Heart right ventricle (tissue), 16 donors: ENCODE measurements around the gene HCRTR1. TPM values are rescaled to one million over a fixed set of nuclear protein-coding genes. Genes with fewer than 3 reads are reported as not detected.

Experiments
- ATAC-seq, 8 donors: fragments of 200-7000 bp; cut with Tn5 transposase; one replicate each; pipeline ENCODE4 v1.9.1; 2020; ENCODE audit warnings: mild to moderate bottlenecking in 8 of 8, moderate library complexity in 8 of 8, moderate number of reproducible peaks in 1 of 8
- DNase-seq, 2 donors: peaks; one replicate each; pipeline ENCODE4 v3.0.0-alpha.2; 2020
- H3K27ac ChIP-seq, 10 donors: fragments of 200-600 bp; sonication (generic) in 2 of 10; one replicate each; pipeline versions ENCODE4 v1.5.0 to v1.8.0; 2020 to 2022; ENCODE audit warnings: mild to moderate bottlenecking in 3 of 10
- H3K27me3 ChIP-seq, 7 donors: fragments of 200-600 bp; one replicate each; pipeline ENCODE4 v1.8.0; 2021 to 2022; ENCODE audit warnings: mild to moderate bottlenecking in 2 of 7
- H3K36me3 ChIP-seq, 9 donors: fragments of 200-600 bp; sonication (generic) in 1 of 9; one replicate each; pipeline versions ENCODE4 v1.5.0 to v1.8.0; 2020 to 2022; ENCODE audit warnings: mild to moderate bottlenecking in 2 of 9
- H3K4me1 ChIP-seq, 9 donors: fragments of 200-600 bp; sonication (generic) in 1 of 9; one replicate each; pipeline versions ENCODE4 v1.5.0 to v1.8.0; 2020 to 2022; ENCODE audit warnings: mild to moderate bottlenecking in 4 of 9
- H3K4me3 ChIP-seq, 10 donors: fragments of 200-600 bp; sonication (generic) in 2 of 10; one replicate each; pipeline versions ENCODE4 v1.5.0 to v1.8.0; 2020 to 2022; ENCODE audit warnings: mild to moderate bottlenecking in 7 of 10, moderate library complexity in 2 of 10
- H3K9me3 ChIP-seq, 11 donors: fragments of 200-600 bp in 10 of 11; sonication (generic) in 2 of 11; one replicate each; pipeline versions ENCODE4 v1.5.0 to v1.8.0; 2013 to 2022; ENCODE audit warnings: mild to moderate bottlenecking in 2 of 11, control low read depth in 1 of 11, moderate library complexity in 1 of 11
- WGBS, 2 donors: extraction: QIAGEN DNeasy Blood & Tissue Kit; methylation state at CpG; one replicate each; pipeline ENCODE4 v1.1.7; 2013; ENCODE audit warnings: inconsistent platforms in 1 of 2; 5-methylcytosine and 5-hydroxymethylcytosine counted together
- intact Hi-C, 10 donors: fragments of 100-400 bp; cut with DNase I; formaldehyde crosslinking; loops; one replicate each; pipeline versions ENCODE4 v1.11.1 to v1.14.2; 2022
- polyA plus RNA-seq, 2 donors: library from polyadenylated mRNA; stranded (reverse); fragments of 200-250 nt; gene quantifications; one replicate each; pipeline ENCODE4 v1.2.3, GENCODE V29; 2013
- total RNA-seq, 10 donors: library from RNA; stranded (reverse); fragmentation: NEBNext Ultra II Directional in 3 of 10; extraction: Animal tissue kit (Norgen Biotek cat#: 25700) in 3 of 10; gene quantifications; one replicate each; pipeline versions ENCODE4 v1.2.1 to v1.2.4, GENCODE V29; 2021 to 2023
- TF ChIP-seq, protein P1 (sequence below), 9 donors: fragments of 200-600 bp; sonication (generic) in 2 of 9; IDR thresholded peaks; one replicate each; pipeline versions ENCODE4 v1.5.0 to v1.8.0; 2021 to 2022; ENCODE audit warnings: antibody characterized with exemption in 9 of 9, mild to moderate bottlenecking in 5 of 9, moderate library complexity in 1 of 9
- donor health status: Arrhythmogenic right ventricular cardiomyopathy.
- donor health status: ischemic (EF 13 %, LVEDD 7.1; RV severe dilation, severe dysfunction).
- donor health status: healthy with polysubstance abuse.
- donor health status: DM: no; HTN: yes; CAD: no.
- donor health status: DM: no; HTN: no; CAD: no.
- donor health status: ischemic (EF 25% LVEDD 6.9; RV normal size, moderate dysfunction).
- donor health status: ischemic (EF 25% LVEDD 5.7; RV mildly dilated, moderate dysfunction).
- donor health status: healthy.
- donor health status: DM: yes; HTN: yes; CAD: no.
- donor health status: Ischemic cardiomyopathy.
- donor health status: ischemic (EF 35%, LVEDD 5.7; RV mildly dilated, moderate dysfunction).
- donor health status: nonischemic (EF 11% LVEDD 7.7; RV severe dilation, severe dysfunction).
- donor health status: DM: yes; HTN: yes; CAD: no.
- donor health status: PGD.
- donor health status: ischemic (EF 29% LVEDD 5.4; RV normal size, mild dysfunction).
- donor health status: nonischemic (EF 23%, LVEDD 6.1; RV moderate dilation, normal function).

The HCRTR1 gene
- total and polyA plus RNA-seq, 12 donors, result 0.17 to 1.5 (median 0.37) TPM; not detected in 4

DNA sequence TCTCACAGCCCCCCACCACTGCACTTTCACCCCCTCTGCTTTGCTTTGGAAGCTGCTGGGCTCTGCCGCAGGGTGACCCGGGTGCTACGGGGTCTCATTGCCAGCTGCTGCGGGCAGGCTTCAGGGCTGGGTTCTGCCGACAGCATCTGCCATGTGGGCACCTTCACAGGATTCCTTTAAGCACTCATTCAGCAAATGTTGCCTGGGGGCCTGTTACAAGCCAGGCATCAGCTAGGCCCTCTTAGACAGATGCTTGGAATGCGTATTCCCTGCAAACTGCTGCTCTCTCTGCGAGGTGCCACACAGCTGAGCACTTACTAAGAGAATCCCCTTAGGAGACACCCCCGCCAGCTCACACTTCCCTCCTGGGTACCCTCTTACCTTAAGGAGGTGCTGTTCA, 57.1 kb downstream of the HCRTR1 start:
- peak overlapping the region in 6 of 10 donors; percentile 8 to 85 (median 52) for H3K27ac ChIP-seq
- no peaks in the 10 kb centered on the region for H3K9me3 ChIP-seq
- WGBS, 2 donors, result 67 to 76% methylated on average over 8 of the region's 8 CpGs
- H3K4me3 ChIP-seq, result peak overlapping the region in 2 of 10 donors; percentile 10 to 14
- ATAC-seq (no peak), DNase-seq (no peak)
- TF ChIP-seq, protein P1, sequence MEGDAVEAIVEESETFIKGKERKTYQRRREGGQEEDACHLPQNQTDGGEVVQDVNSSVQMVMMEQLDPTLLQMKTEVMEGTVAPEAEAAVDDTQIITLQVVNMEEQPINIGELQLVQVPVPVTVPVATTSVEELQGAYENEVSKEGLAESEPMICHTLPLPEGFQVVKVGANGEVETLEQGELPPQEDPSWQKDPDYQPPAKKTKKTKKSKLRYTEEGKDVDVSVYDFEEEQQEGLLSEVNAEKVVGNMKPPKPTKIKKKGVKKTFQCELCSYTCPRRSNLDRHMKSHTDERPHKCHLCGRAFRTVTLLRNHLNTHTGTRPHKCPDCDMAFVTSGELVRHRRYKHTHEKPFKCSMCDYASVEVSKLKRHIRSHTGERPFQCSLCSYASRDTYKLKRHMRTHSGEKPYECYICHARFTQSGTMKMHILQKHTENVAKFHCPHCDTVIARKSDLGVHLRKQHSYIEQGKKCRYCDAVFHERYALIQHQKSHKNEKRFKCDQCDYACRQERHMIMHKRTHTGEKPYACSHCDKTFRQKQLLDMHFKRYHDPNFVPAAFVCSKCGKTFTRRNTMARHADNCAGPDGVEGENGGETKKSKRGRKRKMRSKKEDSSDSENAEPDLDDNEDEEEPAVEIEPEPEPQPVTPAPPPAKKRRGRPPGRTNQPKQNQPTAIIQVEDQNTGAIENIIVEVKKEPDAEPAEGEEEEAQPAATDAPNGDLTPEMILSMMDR (IDR thresholded peaks at IDR 0.05), result no peak
- intact Hi-C loops, result loop anchor here in 1 of 10 donors (5.0 kb wide), 1 partner anchor 38 kb away; no protein-coding TSS in a partner anchor
- no peaks in the 10 kb centered on the region for H3K36me3 ChIP-seq
- peaks cover 0 to 10% (median 0%) of the 10 kb centered on the region in 7 donors for H3K27me3 ChIP-seq
- peaks cover 24 to 66% (median 50%) of the 10 kb centered on the region in 9 donors for H3K4me1 ChIP-seq

DNA sequence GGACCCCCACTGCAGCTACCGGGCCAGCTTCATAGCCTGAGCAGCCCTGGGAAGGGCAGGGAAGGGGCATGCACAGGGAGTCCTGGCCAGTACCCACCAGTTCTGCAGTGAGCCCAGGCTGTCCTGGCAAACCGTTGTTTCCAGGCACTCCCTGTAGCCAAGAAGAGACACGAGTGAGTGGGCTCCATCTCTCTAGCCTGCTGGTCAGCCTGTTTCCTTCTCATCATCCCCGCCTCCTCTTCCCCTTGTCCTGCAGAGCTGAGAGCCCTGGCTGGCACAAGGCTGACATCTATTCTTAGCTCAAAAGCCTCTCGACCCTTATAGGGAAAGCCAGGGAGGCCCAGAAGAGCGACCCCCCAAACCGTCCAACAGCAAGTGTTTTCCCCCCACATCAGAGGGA, 57.7 kb downstream of the HCRTR1 start:
- peak overlapping the region in 2 of 10 donors; percentile 10 to 14 for H3K4me3 ChIP-seq
- H3K27me3 ChIP-seq, result peaks cover 0 to 6% (median 0%) of the 10 kb centered on the region in 7 donors
- peaks cover 19 to 61% (median 45%) of the 10 kb centered on the region in 9 donors for H3K4me1 ChIP-seq
- H3K36me3 ChIP-seq, result peaks cover 0 to 1% (median 0%) of the 10 kb centered on the region in 9 donors
- H3K9me3 ChIP-seq, result no peaks in the 10 kb centered on the region
- 39 to 50% methylated on average over 7 of the region's 7 CpGs for WGBS, 2 donors
- peak in 1 of 2 donors; percentile 49 for DNase-seq
- TF ChIP-seq, protein P1 (IDR thresholded peaks at IDR 0.05), result no peak
- peak overlapping the region in 6 of 10 donors; percentile 8 to 85 (median 52) for H3K27ac ChIP-seq
- peak; percentile 39 to 81 (median 66) for ATAC-seq
- intact Hi-C loops, result no loop called here

DNA sequence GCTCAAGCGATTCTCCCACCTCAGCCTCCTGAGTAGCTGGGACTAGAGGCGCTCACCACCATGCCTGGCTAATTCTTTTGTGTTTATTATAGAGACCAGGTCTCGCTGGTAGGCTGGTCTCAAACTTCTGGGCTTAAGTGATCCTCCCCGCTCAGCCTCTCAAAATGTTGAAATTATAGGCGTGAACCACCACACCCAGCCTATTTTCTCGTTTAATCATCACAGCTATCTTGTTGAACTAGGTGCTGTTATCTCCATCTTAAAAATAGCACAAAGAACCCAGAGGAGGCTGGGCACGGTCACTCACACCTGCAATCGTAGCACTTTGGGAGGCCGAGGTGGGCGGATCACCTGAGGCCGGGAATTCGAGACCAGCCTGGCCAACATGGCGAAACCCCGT, 58.3 kb downstream of the HCRTR1 start:
- peak overlapping the region in 6 of 10 donors; percentile 8 to 85 (median 52) for H3K27ac ChIP-seq
- peaks cover 0 to 6% (median 0%) of the 10 kb centered on the region in 9 donors for H3K36me3 ChIP-seq
- peaks cover 0 to 1% (median 0%) of the 10 kb centered on the region in 7 donors for H3K27me3 ChIP-seq
- peaks cover 15 to 55% (median 39%) of the 10 kb centered on the region in 9 donors for H3K4me1 ChIP-seq
- TF ChIP-seq, protein P1 (IDR thresholded peaks at IDR 0.05), result no peak
- no peaks in the 10 kb centered on the region for H3K9me3 ChIP-seq
- no peak overlapping the region for H3K4me3 ChIP-seq
- ATAC-seq, result no peak
- intact Hi-C loops, result no loop called here
- DNase-seq, result no peak
- 55 to 72% methylated on average over 14 of the region's 14 CpGs for WGBS, 2 donors

Other genes with a start within 250 kb of the HCRTR1 start
- 1,000 to 10,000 TPM; 2,977 to 6,049 (median 4,967) TPM for gene FABP3, start 244.6 kb upstream of the HCRTR1 start, total RNA-seq
- 1,000 to 10,000 TPM; 5,936 to 6,968 TPM for gene FABP3, start 244.6 kb upstream of the HCRTR1 start, polyA plus RNA-seq
- gene SERINC2, start 204.5 kb upstream of the HCRTR1 start, total RNA-seq, result 1 to 10 TPM in 7 of 10 donors, under 1 TPM in 3; 0.71 to 7.6 (median 1.6) TPM
- 1 to 10 TPM; 2.6 to 3.9 TPM for gene SERINC2, start 204.5 kb upstream of the HCRTR1 start, polyA plus RNA-seq
- 100 to 1,000 TPM; 139 to 336 (median 188) TPM for gene TINAGL1, start 41.2 kb upstream of the HCRTR1 start, total RNA-seq
- 100 to 1,000 TPM; 268 to 332 TPM for gene TINAGL1, start 41.2 kb upstream of the HCRTR1 start, polyA plus RNA-seq
- gene PEF1, start 27.2 kb downstream of the HCRTR1 start, total RNA-seq, result 10 to 100 TPM; 35.0 to 47.9 (median 40.0) TPM
- 10 to 100 TPM; 35.4 to 94.3 TPM for gene PEF1, start 27.2 kb downstream of the HCRTR1 start, polyA plus RNA-seq
- gene COL16A1, start 86.3 kb downstream of the HCRTR1 start, total RNA-seq, result 10 to 100 TPM in 9 of 10 donors, 1 to 10 TPM in 1; 7.4 to 35.3 (median 16.6) TPM
- gene COL16A1, start 86.3 kb downstream of the HCRTR1 start, polyA plus RNA-seq, result 10 to 100 TPM in 1 of 2 donors, 1 to 10 TPM in 1; 8.3 to 33.1 TPM
- 10 to 100 TPM in 2 of 10 donors, 1 to 10 TPM in 8; 4.4 to 14.9 (median 8.6) TPM for gene ADGRB2, start 146.7 kb downstream of the HCRTR1 start, total RNA-seq
- 10 to 100 TPM in 1 of 2 donors, under 1 TPM in 1; 0.91 to 17.9 TPM for gene ADGRB2, start 146.7 kb downstream of the HCRTR1 start, polyA plus RNA-seq
- 1 to 10 TPM in 1 of 10 donors, under 1 TPM in 2, not detected in 7; 0.12 to 1.2 (median 0.65) TPM for gene SPOCD1, start 198.3 kb downstream of the HCRTR1 start, total RNA-seq
- gene SPOCD1, start 198.3 kb downstream of the HCRTR1 start, polyA plus RNA-seq, result under 1 TPM in 1 of 2 donors, not detected in 1; 0.17 TPM